Fibroblast of skin of right quadriceps (primary cell): ENCODE results near the gene PRSS57.
A peak's percentile ranks its signal among the peaks of the same experiment; 100 is the strongest.

Experiments used
- DNase-seq: peaks from one replicate; pipeline ENCODE4 v3.0.0-alpha.2; 2013

Gene PRSS57

DNA sequence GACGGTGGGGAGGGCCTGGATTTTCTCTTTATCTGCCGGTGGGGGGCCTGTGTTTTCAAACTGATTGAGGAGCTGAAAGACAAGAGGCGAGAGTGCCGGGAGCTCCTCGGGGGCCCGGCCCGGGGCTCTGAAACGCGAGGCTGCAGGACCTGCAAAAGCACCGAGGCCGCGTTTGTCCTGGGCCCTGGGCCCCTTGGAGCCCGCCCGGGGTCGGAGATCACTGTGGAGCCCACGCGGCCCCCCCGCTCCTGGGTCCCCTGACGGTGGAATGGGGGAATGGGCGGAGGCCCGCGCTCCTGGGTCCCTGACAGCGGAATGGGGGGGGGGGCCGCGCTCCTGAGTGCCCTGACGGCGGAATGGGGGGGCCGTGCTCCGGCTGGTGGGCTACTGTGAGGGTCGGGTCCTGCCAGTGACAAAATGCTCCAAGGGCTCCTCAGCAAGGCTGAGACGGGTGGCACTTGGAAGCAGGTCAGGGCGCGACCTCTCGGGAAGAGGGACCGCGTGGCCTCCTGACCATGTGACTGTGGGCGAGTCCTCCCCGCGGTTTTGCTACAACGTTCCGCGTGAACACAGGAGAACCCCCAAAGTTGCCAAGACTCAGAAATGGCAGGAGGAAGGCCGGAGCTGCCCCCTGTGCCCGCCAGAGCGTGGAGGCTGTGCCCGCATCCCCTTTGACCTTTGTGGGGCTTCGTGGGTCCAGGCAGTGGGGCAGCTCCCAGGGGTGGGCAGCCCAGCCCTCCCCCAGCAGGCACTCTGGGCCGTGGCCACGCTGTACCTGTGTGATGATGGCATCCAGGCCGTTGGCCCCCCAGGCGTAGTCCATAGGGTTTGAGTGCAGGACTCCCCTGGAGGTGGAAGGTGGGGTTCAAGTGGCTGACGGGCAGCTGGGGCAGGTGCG, 46.1 kb downstream of the PRSS57 start:
- no peak for DNase-seq

- DNase-seq = no peak
These were observed 46.9 kb downstream of the PRSS57 start for GRCh38 chr19:648305-648704.

- DNase-seq = no peak
These were observed 47.5 kb downstream of the PRSS57 start for GRCh38 chr19:647566-648284.

GRCh38 chr19:646779-647565, 48.3 kb downstream of the PRSS57 start:
- no peak for DNase-seq

- DNase-seq = no peak
These were observed 49.1 kb downstream of the PRSS57 start for GRCh38 chr19:645912-646778.

DNA sequence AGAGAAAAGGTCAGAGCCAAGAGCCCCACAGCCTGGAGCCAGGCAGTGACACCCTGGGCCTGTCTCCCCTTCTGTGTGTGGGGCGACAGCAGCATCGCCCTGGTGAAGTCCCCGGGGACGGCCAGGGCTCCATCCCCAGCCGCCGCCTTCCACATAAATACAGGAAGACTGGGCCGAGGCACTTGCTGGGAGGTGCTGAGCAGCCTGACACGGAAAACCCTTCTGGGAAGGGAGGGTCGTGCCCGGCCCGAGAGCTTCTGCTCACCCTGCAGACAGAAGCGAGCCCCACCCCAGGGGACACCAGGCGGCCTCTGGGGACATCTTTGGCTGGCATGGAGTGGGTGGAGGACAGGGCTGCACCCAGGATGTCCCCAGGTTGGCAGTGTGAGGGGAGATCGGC, 50.5 kb downstream of the PRSS57 start:
- no peak for DNase-seq

DNA sequence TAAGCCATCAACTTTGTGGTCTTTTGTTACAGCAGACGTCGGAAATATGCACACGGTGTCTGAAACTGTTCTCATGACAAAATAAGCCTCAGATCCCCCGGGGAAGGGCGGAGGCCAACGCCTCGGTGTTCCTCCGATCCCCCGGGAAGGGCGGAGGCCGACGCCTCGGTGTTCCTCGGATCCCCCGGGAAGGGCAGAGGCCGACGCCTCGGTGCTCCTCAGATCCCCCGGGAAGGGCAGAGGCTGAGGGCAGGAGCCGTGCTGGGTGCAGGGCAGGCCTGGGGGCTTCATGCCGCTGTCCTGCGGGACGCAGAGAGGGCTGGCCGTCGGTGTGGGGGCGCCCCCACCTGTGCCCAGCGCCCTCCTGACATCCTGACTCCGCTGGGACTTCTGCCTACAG, 50.9 kb downstream of the PRSS57 start:
- no peak for DNase-seq

GRCh38 chr19:643736-644135, 51.5 kb downstream of the PRSS57 start:
- no peak for DNase-seq

GRCh38 chr19:642767-643727, 52.2 kb downstream of the PRSS57 start:
- no peak for DNase-seq

DNA sequence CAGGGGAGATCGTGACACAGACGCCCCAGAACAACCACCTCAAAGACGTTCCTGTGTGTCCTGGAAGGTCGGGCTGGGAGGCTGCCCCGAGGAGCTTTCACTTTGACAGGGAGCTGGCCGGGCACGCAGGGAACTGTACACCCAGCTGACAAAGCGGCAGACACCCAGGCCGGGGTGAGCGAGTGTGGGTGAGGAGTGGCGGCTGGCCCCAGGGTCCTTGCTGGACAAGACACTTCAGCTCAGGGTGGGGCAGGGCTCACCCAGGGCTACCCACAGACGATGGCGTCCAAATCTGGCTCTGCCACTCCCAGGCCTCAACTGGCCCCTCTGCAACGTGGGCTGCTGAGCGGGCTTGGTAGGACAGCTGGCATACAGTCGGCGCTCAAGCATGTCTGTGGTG, 53.5 kb downstream of the PRSS57 start:
- DNase-seq = no peak

GRCh38 chr19:640606-641189, 54.6 kb downstream of the PRSS57 start:
- DNase-seq = no peak

DNA sequence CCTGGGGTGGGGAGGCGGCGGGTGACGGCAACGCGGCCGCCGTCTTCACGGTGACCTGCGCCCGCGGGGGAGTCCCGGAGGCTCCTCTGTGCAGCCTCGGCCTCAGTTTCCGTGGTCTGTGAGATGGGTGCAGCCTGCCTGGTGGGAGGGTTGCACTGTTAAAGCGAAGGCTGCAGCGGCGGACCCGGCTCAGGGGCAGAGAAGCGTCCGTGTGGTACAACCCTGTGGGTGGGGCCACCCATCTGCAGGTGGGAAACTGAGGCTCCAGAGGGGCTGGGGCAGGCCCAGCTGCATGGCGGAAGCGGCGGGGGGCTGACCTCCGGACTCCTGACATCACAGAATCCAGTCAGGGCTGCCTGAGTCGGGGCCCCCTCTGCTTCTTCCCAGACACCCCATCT, 55.1 kb downstream of the PRSS57 start:
- DNase-seq = no peak

DNA sequence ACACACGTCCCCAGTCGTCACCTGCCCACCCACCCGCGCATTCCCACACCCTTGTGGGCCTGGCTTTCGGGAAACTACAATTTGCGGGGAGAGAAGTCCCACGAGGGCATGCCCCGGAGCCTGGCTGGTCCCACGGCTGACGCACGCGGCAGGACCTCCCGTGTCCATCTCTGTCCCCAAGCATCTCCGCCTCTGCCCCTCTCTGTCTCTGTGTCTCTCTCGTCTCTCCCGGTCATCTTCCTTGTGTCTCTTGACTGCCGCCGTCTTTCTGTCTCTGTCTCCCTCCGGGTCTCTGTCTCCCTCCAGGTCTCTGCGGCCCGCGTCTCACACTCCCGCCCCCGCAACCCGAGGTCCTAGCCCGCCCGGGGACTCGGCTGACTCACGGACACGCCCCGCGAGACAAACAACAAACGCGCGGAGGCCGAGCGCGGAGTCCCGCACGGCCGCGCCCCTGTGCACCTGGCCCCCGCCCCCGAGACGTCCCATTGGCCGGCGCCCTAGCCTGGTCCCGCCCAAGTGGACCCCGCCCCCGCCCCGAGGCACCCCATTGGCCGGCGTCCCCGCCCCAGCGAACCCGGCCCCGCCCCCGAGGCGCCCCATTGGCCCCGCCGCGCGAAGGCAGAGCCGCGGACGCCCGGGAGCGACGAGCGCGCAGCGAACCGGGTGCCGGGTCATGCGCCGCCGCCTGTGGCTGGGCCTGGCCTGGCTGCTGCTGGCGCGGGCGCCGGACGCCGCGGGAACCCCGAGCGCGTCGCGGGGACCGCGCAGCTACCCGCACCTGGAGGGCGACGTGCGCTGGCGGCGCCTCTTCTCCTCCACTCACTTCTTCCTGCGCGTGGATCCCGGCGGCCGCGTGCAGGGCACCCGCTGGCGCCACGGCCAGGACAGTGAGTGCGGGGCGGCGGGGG, 55.7 kb downstream of the PRSS57 start, which contains the start of gene FGF22:
Gene FGF22 (plus strand): TSS at position 627 of the 908 bp plus-strand sequence. CDS start 47 bp downstream, at position 674.
- DNase-seq = peak; percentile 83

DNA sequence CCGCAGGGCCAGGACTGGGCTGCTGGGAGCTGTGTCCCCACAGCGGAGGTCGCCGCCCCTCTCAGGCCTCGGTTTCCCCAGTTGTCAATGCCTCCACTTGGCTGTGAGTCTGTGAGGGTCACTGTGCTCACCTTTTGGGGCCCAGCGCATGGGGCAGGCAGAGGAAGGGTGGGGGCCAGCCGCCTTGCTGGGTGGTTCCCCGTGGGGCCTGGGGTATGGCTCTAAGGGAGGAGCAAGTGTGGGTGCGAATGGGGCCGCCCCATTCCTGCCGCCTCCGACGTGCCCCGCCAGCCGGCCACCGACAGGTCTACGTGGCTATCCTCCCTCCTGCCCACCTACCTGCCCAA, 56.4 kb downstream of the PRSS57 start:
- no peak for DNase-seq
